GM19395 (cell line): ENCODE measurements around the gene CD320.
A peak's percentile ranks its signal among the peaks of the same experiment; 100 is the strongest.
"Not testable (repeated sequence)": the region's sequence is repeated elsewhere in the genome, so short reads cannot be mapped to it uniquely, and the experiment has no call there.

Experiments used
- ATAC-seq: cut with Tn5 transposase; IDR thresholded peaks from one replicate; pipeline ENCODE4 v1.9.1; 2021; ENCODE audit warnings: mild to moderate bottlenecking, moderate library complexity; ENCODE audit not compliant: unreplicated experiment

The CD320 gene

DNA sequence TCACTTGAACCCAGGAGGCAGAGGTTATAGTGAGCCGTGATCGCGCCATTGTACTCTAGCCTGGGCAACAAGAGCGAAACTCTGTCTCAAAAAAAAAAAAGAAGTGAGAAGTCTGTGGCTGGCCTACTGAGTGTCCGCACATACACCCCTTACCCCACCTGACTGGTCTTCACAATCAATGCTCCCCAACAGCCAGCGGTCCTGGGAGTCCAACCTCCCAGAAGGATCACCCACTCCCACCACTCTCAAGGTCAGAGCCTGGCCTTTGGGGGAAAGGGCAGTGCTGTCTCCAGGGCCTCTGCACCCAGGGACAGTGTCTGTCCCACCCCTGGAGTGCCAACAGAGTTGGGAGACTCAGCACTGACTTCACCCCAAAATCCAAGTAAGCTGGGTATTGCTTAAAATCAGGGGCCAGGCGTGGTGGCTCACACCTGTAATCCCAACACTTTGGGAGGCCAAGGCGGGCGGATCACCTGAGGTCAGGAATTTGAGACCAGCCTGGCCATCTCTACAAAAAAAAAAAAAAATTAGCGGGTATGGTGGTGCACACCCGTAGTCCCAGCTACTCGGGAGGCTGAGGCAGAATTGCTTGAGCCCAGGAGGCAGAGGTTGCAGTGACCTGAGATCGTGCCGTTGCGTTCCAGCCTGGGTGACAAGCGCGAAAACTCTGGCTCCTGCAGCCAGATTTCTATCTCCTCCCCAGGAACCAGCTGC is 2.3 kb upstream of the CD320 start:
- ATAC-seq = no peak

DNA sequence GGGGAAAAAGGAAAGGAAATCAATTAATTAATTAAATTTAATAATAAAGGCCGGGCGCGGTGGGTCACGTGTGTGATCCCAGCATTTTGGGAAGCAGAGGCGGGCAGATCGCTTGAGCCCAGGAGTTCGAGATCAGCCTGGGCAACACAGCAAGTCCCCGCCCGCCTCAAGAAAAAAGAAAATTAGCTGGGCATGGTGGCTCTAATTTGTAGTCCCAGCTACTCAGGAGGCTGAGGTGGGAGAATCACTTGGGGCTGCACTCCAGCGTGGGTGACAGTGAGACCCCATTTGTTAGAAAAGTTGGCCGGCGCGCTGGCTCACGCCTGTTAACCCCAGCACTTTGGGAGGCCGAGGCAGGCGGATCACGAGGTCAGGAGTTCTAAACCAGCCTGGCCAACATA is 733 bp upstream of the CD320 start:
- no peak for ATAC-seq

DNA sequence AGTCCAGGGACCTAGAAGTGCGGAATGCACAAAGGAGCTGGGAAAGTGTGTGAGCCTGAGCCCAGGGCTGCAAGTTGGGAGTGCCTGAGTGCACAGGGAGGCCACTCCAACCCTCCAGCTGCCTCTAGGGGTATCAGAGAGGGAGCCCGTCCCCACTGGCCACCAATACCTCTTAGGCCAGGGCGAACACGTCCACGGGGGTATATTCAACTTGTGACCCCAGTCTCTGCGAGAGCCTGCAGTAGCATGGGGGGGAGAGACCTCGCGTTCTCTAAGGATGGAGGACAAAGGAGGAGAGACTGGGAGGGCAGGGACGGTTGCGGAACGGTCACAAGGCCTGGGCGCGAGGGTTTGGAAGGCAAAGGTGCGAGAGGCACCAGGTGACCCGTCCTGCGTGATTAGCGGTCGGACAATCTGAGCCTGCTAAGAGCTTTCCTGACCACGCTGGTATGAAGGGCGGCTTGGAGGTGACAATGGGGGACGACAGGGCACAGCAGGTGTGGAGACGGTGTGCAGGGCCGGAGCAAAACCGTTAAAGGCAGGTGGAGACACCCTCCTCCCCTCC is 676 bp downstream of the CD320 start:
- ATAC-seq = no peak

DNA sequence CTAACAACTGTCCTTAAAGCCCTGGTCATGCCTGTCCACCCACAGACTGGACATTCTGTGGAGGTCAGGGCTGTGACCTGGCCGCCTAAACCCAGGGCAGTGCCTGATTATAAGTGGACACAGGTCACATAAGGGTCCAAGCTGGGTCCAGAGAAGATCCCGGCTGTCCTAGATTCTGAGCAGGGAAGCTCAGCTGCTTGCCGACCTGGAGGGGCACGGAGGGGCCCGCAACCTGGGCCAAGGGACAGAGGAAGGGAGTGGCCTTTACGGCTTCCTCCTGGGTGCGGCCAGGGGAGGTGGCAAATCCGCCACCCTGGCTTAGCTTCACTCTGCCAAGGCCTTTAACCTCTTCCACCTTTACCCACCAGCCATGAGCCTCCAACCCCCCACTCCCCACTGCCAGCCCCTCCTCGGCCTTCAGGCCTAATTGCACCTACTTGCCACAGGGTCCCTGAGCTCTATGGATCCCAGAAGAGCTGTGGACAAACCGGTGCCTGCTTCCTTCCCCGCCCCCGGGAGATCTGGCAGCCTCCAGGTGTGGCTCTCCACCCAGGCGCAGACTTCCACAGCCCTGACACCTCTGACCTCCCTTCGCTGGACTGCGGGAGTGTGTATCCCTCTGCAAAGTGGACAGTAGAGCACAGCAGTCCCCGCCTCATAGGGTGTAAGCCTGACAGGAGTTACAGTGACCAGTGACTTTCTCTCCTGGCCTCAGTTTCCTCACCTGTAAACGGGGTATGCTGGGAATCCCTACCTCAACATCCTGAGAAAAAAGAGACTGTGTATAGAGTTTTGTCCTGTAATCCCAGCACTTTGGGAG is 1.7 kb downstream of the CD320 start:
- ATAC-seq = no peak

DNA sequence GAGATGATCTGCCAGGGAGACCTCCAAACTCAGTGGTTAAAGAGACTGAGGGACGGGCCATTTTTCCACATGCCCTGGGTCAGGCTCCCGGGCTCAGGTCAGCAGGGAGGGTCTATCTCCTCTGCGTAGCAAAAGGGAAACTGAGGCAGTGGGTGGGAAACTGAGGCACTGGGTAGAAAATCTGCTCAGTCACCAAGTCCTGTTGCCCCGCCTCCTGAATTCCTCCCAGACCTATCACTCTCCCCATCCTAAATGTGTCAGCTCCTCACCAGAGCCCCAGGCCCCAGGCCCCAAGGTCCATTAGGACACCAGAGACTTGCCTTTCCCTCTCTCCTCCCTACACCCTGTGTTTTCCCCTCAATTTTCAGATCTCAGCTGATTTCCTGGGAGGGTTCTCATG is 2.4 kb downstream of the CD320 start:
- no peak for ATAC-seq

DNA sequence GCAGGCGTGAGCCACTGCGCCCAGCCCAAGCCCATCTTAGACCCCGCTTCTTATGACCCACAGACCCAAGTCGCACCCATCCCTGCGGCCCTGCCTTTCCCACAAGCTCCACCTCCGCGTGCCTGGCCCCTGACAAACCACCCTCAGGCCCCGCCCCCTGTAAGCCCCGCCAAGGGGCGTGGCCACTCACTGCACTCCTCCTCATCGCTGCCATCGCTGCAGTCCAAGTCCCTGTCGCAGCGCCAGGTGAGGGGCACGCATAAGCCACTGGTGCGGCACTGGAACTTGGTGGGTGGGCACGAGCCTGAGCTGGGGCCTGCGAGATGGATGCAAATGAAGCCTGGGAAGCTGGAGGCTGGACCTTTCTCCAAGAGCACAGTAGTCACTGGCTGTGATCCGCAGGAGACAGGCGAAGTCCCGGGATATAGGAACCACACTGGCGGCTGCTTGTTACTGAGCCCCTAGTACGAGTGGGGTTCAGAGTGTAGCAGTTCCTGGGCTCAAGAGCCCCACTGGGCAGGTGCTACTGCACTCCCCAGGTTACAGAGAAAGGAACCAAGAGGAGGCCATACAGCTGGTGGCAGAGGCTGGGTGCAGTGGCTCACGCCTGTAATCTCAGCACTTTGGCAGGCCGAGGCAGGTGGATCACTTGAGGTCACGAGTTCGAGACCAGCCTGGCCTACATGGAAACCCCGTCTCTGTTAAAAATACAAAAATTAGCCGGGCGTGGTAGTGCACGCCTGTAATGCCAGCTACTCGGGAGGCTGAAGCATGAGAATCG is 3.1 kb downstream of the CD320 start:
- no peak for ATAC-seq

DNA sequence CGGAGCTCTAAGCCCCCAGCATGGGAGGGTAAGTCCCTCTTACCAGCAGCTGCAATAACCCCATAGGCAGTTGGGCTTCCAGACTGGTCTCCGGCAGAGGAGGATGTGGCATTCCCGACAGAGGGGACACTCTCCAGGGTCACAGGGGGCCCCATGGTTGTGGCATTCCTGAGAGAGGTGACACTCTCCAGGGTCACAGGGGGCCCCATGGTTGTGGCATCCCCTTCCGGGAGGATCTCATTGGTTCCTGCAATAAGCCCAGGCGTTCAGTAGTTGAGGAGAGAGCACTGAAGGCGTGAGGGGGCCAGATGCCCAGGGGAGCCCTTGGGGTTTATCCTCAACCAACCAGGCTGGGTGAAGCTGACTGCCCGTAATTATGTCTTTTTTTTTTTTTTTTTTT is 5.4 kb downstream of the CD320 start:
- ATAC-seq = no peak

DNA sequence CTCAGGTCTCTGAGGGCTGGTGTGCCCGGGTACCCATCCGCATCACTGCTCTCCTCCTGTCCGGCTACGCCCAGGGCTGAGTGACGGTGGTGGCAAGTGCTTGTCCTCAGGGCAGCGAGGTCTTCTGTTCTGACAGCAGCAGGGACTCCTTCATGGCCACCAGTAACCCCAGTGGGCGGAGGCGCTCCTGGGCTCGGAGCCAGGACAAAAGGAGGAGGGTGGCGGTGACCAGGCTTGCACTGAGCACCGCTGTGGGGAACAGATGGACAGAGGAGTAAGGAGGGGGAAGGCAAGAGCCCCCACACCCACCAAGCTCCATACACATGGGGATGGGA is 5.8 kb downstream of the CD320 start:
- no peak for ATAC-seq

DNA sequence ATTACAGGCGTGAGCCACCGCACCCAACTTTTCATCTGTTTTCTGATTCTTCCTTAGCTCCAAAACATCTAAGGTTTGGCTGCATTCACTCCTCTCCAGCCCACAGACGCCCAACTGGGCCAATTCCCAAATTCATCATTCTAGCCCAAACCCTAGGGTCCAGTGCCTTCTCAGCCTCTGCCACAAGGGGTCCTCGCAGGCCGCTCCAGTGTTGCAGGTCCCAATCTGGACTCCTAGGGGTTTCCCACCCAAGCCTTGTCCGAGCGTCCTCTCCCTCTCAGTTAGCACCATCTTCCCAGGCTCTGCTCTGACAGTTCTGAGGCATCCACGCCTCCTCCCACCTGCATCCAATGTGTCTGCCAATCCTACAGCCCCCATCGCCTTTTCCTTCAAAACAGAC is 16.8 kb downstream of the CD320 start:
- not testable (repeated sequence) for ATAC-seq

DNA sequence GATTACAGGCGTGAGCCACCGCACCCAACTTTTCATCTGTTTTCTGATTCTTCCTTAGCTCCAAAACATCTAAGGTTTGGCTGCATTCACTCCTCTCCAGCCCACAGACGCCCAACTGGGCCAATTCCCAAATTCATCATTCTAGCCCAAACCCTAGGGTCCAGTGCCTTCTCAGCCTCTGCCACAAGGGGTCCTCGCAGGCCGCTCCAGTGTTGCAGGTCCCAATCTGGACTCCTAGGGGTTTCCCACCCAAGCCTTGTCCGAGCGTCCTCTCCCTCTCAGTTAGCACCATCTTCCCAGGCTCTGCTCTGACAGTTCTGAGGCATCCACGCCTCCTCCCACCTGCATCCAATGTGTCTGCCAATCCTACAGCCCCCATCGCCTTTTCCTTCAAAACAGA is 31.6 kb downstream of the CD320 start:
- ATAC-seq = not testable (repeated sequence)

DNA sequence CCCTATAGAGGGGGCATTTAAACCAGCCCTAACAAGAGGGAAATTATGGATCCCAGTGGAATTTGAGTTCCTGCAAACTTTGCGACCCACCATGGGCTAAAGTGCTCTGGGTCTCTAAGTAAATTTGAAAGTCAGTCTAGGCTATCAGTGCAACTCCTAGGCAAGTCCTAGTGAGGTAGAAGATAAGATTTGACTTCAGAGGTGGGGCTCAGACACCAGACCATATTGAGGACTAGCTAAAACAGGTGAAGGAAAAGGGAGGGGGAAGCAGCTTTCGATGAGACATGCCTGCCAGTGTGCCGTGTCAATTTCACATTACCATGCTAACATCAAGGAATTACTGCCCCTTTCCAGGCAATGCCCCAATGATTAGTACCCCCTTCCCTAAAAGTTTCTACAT is 38.4 kb downstream of the CD320 start:
- ATAC-seq = peak; percentile 5

DNA sequence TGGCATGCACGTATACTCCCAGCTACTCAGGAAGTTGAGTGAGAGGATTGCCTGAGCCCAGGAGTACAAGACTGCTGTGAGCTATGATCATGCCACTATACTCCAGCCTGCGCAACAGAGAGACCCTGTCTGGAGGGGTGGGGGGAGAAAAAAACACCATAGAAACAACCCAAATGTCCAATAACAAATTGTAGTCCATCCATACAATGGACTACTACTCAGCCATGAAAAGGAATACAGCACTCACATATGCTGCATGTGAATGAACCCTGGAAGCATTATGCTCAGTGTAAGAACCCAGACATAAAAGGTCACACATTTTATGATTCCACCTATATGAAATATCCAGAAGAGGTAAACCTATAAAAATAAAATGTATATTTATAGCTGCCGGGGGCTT is 42.3 kb downstream of the CD320 start:
- no peak for ATAC-seq

DNA sequence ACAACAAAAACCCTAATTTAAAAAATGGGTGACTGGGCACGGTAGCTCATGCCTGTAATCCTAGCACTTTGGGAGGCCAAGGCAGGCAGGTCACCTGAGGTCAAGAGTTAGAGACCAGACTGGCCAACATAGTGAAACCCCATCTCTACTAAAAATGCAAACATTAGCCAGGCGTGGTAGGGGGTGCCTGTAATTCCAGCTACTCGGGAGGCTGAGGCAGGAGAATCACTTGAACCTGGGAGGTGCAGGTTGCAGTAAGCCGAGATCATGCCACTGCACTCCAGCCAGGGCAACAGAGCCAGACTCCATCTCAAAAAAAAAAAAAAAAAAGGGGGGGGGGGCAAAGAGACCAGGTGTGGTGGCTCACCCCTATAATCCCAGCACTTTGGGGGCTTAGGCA is 43.9 kb downstream of the CD320 start:
- not testable (repeated sequence) for ATAC-seq

DNA sequence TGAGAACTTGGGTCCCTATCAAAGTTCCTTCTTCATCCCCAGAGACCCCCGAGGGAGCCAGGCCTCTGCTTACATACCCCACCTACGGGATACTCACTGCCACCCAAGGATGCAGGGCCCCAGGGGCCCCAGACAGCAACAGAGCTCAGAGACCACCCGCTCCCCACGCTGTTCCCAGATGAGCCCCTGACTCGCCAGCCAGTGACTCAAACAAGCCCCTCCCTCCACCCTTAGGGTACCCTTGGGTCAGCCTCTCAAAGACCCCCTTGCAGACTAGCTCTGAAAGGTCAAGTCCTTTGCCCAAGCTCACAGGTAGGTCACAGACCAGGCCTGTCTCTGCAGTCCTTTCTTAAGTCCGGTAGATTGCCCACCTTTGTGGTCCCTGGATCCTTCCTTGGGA is 45.7 kb downstream of the CD320 start:
- no peak for ATAC-seq

DNA sequence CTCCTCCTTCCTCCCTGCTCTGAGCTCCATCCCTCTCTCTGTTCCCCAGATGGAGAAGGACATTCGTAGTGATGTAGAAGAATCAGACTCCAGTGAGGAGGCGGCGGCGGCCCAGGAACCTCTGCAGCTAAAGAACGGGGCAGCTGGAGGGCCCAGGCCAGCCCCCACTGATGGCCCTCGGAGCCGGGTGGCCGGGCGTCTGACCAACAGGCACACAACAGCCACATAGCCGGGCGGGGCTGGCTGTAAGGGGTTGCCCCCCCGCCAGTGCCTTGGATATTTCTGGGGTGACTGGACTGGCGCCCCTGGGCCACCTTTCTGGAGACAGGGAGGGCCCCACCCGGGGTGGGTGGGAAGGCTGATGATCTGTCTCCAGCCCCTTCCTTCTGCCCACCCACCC is 46.3 kb downstream of the CD320 start:
- ATAC-seq = no peak

DNA sequence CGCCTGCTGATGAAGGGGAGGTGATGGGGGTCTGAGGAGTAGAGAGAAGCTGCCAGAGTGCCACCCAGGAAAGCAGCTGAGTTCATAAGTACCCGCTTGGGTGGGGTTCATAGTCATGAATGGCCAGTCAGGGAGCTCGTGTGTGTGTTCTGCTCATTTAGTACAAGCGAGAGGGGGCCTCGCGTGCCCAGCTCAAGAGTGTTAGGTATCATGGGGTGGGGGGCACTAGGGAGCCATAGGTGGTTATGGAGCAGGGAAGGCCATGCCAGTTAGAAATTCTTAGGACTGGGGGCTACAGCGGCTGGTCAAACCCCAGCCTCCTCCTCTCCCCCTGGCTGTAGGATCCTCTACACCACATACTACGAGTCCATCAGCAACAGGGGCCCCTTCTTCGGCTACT is 46.8 kb downstream of the CD320 start:
- ATAC-seq = no peak

DNA sequence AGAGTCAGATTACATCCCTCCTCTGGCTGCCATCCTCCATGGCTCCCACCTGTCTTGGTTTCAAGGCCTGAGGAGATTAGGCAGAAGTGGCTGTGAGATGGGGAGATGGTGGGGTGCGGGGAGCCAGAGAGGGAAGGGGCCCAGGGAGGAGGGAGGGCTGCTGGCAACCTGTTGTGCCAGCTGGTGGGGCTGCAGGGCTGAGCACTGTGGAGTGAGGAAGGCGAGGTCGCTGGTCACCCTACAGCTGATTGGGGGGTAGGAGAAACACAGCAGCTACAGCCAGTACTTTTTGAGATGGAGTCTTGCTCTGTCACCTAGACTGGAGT is 48.3 kb downstream of the CD320 start:
- no peak for ATAC-seq

DNA sequence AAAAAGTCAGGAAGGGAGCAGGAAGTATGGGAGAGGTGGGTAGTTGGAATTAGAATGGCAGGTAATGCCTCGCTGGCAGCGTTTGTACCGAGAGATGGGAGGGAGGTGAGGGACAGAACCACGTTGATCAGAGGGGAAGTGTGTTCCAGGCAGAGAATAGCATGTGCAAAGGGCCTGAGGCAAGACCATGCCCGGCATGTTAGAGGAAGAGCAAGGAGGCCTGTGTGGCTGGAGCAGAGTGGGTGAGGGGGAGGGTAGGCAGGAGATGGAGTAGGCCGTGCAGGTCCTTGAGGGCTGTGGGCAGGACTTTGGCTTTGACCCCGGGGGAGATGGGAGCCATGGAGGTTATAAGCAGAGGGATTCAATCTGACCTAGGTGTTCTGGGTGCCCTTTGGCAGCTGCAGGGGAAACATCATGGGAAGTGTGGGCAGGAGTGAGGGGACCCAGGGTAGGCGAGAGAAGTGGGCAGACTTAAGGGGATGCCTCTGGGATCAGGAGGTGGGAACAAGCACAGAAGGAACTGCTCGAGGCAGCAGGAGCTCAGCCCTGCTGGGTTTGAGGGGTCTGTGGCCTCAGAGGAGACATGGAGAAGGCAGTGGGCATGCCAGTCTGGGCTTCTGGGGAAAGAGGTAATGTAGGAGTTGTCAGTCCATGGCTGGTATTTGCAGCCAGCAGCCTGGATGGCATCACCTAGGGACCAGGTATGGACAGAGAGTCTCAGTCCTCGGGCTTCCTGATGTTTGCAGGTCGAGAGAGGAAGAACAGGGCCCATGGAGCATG is 48.8 kb downstream of the CD320 start:
- ATAC-seq = no peak

DNA sequence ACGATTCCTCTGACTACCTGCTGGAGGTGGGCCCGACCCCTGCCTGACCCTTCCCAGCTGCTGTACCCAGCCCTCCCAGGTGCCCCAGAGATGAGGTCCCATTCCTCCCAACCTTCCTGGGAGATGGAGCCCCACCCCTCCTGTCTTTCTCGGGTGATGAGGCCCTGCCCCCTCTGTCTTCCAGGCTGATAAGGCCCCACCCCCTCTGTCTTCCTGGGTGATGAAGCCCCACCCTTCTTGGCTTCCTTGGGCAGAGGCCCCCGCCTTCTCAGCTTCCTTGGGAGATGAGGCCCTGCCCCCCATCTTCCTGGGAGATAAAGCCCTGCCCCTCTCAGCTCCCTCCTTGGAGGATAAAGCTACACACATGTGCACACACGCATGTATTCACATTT is 51.1 kb downstream of the CD320 start:
- ATAC-seq = no peak

DNA sequence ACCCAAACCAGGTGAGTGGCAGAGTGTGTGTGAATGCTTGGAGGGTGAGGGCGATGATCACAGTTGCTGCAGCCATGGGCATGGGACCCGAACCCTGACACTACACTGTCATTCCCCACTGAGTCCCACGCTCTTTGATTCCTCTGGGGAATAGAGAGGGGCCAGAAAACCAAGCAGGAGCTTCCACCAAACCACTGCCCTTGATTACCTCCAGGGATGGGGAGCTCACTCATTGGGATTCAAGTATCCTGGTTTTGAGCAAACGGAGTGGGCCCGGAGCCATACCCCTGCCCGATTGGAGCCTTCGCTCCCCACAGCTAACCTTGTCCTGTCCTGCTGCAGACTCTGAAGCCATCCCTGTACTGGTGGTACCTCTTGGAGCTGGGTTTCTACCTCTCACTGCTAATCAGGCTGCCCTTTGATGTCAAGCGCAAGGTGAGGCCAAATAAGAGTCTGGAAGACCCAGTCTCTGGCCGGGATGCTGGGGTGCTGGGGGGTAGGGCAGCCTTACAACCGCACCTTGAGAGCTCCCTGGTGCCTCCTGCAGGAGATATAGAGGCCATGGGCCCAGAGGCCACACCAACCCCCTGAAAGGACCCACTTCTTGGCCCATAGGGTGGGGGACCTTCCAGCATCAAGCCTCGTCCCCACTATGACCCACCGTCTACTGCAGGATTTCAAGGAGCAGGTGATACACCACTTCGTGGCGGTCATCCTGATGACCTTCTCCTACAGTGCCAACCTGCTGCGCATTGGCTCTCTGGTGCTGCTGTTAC is 51.7 kb downstream of the CD320 start:
- no peak for ATAC-seq
